Thymus (tissue), 11 donors: ENCODE data around the gene FTO. TPM values are rescaled to one million over a fixed set of nuclear protein-coding genes. Genes with fewer than 3 reads are reported as not detected.

ENCODE experiments used
- DNase-seq, 9 donors: peaks; one replicate each; pipeline ENCODE4 v3.0.0-alpha.2; 2013; ENCODE audit warnings: low spot score in 9 of 9, low read depth in 6 of 9, missing footprints in 1 of 9
- H3K27ac ChIP-seq, 2 donors: one replicate each; pipeline ENCODE4 v1.5.1; 2013; ENCODE audit warnings: control low read depth in 1 of 2, low read depth in 1 of 2, low read length in 1 of 2, mild to moderate bottlenecking in 1 of 2, moderate library complexity in 1 of 2
- H3K27me3 ChIP-seq, 2 donors: one replicate each; pipeline ENCODE4 v1.5.1; 2013; ENCODE audit warnings: low read length in 1 of 2; ENCODE audit not compliant: control insufficient read depth in 2 of 2, insufficient read depth in 1 of 2
- H3K36me3 ChIP-seq, 2 donors: one replicate each; pipeline ENCODE4 v1.5.1; 2013; ENCODE audit warnings: low read length in 1 of 2, mild to moderate bottlenecking in 1 of 2, moderate library complexity in 1 of 2; ENCODE audit not compliant: control insufficient read depth in 2 of 2, insufficient read depth in 2 of 2
- H3K4me1 ChIP-seq, 2 donors: one replicate each; pipeline ENCODE4 v1.5.1; 2013; ENCODE audit warnings: low read length in 2 of 2; ENCODE audit not compliant: control insufficient read depth in 2 of 2, insufficient read depth in 2 of 2
- H3K4me3 ChIP-seq, 2 donors: one replicate each; pipeline ENCODE4 v1.5.1; 2013; ENCODE audit warnings: low read length in 2 of 2, control low read depth in 1 of 2, mild to moderate bottlenecking in 1 of 2
- H3K9me3 ChIP-seq, 2 donors: one replicate each; pipeline ENCODE4 v1.5.1; 2013; ENCODE audit warnings: low read length in 1 of 2, mild to moderate bottlenecking in 1 of 2; ENCODE audit not compliant: control insufficient read depth in 2 of 2, insufficient read depth in 1 of 2
- WGBS: extraction: QIAGEN DNeasy Blood & Tissue Kit; methylation state at CpG from one replicate; pipeline ENCODE4 v1.1.7; 2013; 5-methylcytosine and 5-hydroxymethylcytosine counted together
- polyA plus RNA-seq: library from polyadenylated mRNA; stranded (reverse); fragments of 200-250 nt; gene quantifications from one replicate; pipeline ENCODE4 v1.2.3, GENCODE V29; 2013
- total RNA-seq: library from RNA; stranded (reverse); fragments of 120-200 nt; gene quantifications from one replicate; pipeline ENCODE4 v1.2.4, GENCODE V29; 2013
- donor health status: healthy.

FTO gene
- total and polyA plus RNA-seq, 2 donors, result 13.7 to 34.5 TPM

DNA sequence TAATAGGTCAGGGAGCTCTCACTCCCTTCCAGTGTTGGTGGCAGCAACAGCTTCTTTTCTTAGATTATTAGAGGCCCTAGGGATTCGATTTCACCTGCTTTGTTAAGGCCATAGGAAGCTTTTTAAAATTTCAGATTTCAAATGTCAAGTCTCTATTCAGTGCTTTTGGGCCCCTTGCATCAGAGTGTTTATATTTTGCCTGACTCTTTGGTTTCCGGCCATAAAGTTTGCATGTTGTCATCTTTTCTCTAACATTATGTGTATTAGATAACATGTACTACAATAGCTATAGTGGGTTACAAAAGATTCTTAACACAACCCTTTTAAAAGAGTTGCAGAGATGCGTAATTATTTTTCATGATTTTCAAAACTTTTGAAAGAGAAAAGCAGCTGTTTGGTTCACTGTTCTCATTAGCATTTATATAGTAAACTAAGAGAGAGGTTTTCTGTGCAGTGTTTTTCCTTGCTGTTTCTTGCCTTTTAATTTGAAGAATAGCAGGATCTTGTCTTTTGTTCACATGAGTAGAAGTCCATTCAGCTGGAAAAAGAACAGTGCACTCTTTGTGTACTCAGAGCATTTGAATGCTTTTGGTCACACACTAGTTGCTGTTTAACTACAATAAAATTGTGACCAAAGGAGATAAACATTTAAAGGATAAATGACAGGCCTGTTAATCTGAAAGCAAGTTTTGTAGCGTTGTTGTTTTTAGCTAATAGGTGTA is 52.5 kb downstream of the FTO start:
- DNase-seq, result no peak
- H3K9me3 ChIP-seq, result no peaks in the 10 kb centered on the region
- 69% methylated on average over 4 of the region's 4 CpGs for WGBS
- no peaks in the 10 kb centered on the region for H3K4me1 ChIP-seq
- H3K36me3 ChIP-seq, result no peaks in the 10 kb centered on the region
- no peak overlapping the region for H3K27ac ChIP-seq
- no peak overlapping the region for H3K4me3 ChIP-seq
- H3K27me3 ChIP-seq, result no peaks in the 10 kb centered on the region

- no peak for DNase-seq
- H3K4me3 ChIP-seq, result no peak overlapping the region
- H3K27ac ChIP-seq, result no peak overlapping the region
- H3K4me1 ChIP-seq, result no peaks in the 10 kb centered on the region
- no peaks in the 10 kb centered on the region for H3K9me3 ChIP-seq
- no peaks in the 10 kb centered on the region for H3K36me3 ChIP-seq
- H3K27me3 ChIP-seq, result no peaks in the 10 kb centered on the region
- whole genome bisulfite sequencing, result 68% methylated on average over 4 of the region's 4 CpGs
These were observed 54.1 kb downstream of the FTO start for GRCh38 chr16:53757971-53758609.

DNA sequence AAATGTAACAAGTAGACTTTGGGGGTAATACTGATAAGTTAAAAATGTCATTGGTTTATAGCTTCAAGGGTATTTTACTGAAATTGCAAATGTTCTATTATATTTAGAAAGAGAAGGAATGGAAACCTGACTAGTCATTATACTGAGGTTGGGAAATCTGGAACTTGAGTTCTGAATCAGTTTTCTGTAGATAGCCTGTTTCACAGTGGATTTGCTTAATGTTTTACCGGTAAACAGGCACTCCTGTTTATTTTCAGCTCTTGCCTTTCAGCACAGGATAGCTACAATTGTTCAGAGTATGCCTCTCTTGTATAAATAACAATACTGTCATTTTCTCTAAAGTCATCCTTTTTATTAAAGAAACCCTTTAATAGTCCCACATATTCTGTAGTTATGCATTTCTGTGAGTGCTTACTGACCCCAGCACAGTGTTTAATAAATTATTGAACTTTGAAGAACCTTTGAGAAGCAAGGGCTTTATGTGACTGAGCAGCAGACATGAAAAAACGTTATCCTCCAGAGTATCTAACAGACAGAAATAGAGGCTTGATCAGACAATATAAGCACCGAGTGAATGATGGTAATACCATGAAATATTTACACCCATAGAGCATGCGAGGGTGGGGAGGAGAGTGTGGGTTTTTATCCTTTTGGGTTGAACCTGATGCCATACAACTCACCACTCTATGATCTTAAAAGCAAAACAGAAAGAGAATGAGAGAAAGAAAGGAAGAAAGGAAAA is 58.2 kb downstream of the FTO start:
- Histone ChIP-seq H3K27ac (no peak overlapping the region), H3K36me3 (no peaks in the 10 kb centered on the region), H3K4me3 (no peak overlapping the region), H3K27me3 (no peaks in the 10 kb centered on the region), H3K9me3 (no peaks in the 10 kb centered on the region), H3K4me1 (no peaks in the 10 kb centered on the region)
- no peak for DNase-seq
- WGBS, result 95% methylated on average over 4 of the region's 4 CpGs

DNA sequence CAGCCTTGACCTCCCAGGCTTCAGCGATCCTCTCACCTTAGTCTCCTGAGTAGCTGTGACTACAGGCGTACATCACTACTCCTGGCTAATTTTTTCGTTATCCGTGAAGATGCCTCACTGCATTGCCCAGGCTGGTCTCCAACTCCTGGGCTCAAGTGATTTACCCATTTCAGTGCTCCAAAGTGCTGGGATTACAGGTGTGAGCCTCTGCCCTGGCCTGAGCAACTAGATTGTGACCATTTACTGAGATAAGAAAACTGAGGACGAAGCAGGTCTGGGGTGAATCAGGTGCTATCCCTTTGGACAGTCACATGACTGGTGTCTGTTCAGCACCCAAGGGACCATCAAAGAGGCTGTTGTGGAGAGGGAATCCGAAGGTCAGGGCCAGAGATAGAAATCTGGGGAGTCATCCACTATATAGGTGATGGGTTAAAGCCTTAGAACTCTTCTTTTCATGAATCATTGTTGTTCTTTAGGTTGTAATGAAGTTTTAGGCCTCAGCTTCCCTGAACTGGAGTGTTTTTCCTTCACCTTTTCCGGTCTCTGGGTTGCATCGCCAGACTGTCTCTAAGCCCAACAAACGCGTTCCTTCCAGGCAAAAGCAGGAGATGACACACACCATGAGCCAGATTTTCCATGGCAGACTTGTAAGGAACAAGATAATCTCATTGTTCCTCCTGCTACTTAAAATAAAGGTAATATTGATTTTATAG is 62.5 kb downstream of the FTO start:
- H3K4me3 ChIP-seq, result no peak overlapping the region
- H3K36me3 ChIP-seq, result no peaks in the 10 kb centered on the region
- H3K27me3 ChIP-seq, result no peaks in the 10 kb centered on the region
- H3K9me3 ChIP-seq, result no peaks in the 10 kb centered on the region
- 92% methylated on average over 10 of the region's 10 CpGs for WGBS
- no peaks in the 10 kb centered on the region for H3K4me1 ChIP-seq
- no peak for DNase-seq
- no peak overlapping the region for H3K27ac ChIP-seq

GRCh38 chr16:53768167-53768566 is 64.2 kb downstream of the FTO start:
- H3K4me3 ChIP-seq, result no peak overlapping the region
- H3K27ac ChIP-seq, result no peak overlapping the region
- H3K4me1 ChIP-seq, result no peaks in the 10 kb centered on the region

GRCh38 chr16:53768593-53768992 is 64.6 kb downstream of the FTO start:
- H3K4me1 ChIP-seq, result no peaks in the 10 kb centered on the region
- 91% methylated on average over 1 of the region's 1 CpG for WGBS
- DNase-seq, result no peak
- H3K9me3 ChIP-seq, result no peaks in the 10 kb centered on the region
- H3K27ac ChIP-seq, result no peak overlapping the region
- no peaks in the 10 kb centered on the region for H3K27me3 ChIP-seq
- no peak overlapping the region for H3K4me3 ChIP-seq
- no peaks in the 10 kb centered on the region for H3K36me3 ChIP-seq

More at GRCh38 chr16:53768167-53768566, 64.2 kb downstream of the FTO start:
- Histone ChIP-seq H3K36me3 (no peaks in the 10 kb centered on the region), H3K9me3 (no peaks in the 10 kb centered on the region), H3K27me3 (no peaks in the 10 kb centered on the region)
- whole genome bisulfite sequencing, result 96% methylated on average over 4 of the region's 4 CpGs
- DNase-seq, result no peak

DNA sequence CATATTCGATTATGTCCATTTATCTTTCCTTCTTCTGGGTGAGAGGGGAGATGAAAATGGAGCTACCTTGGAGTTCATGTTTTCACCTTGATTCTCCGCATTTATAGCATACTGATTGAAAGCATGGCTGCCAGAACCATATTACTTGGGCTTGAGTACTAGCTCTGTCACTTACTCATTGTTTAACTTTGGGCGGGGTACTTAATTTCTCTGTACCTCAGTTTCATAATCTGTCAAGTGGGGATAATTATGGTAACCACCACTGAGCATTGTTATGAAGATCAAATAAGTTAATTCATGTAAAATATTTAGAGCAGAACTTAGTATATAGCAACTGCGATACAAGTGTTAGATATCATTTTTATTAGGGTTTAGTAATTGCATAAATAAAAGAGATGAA is 65.2 kb downstream of the FTO start:
- Histone ChIP-seq H3K9me3 (no peaks in the 10 kb centered on the region), H3K36me3 (no peaks in the 10 kb centered on the region), H3K4me1 (no peaks in the 10 kb centered on the region), H3K4me3 (no peak overlapping the region), H3K27me3 (no peaks in the 10 kb centered on the region), H3K27ac (no peak overlapping the region)
- DNase-seq, result no peak
- 98% methylated on average over 4 of the region's 4 CpGs for WGBS

GRCh38 chr16:53769787-53770186 is 65.8 kb downstream of the FTO start:
- Histone ChIP-seq H3K27me3 (no peaks in the 10 kb centered on the region), H3K36me3 (no peaks in the 10 kb centered on the region), H3K27ac (no peak overlapping the region), H3K4me1 (no peaks in the 10 kb centered on the region), H3K4me3 (no peak overlapping the region), H3K9me3 (no peaks in the 10 kb centered on the region)
- DNase-seq, result no peak

- no peak overlapping the region for H3K27ac ChIP-seq
These were observed 66.7 kb downstream of the FTO start for GRCh38 chr16:53770641-53771040.

More at GRCh38 chr16:53770641-53771040, 66.7 kb downstream of the FTO start:
- no peaks in the 10 kb centered on the region for H3K36me3 ChIP-seq
- no peaks in the 10 kb centered on the region for H3K9me3 ChIP-seq
- no peak overlapping the region for H3K4me3 ChIP-seq
- WGBS, result 94% methylated on average over 4 of the region's 4 CpGs
- H3K4me1 ChIP-seq, result no peaks in the 10 kb centered on the region
- H3K27me3 ChIP-seq, result no peaks in the 10 kb centered on the region
- DNase-seq, result no peak
